HuH-7.5 (cell line): Measurements from ENCODE around the gene USH1C.

Experiments used
- DNase-seq: peaks from one replicate; pipeline ENCODE4 v3.0.0; 2011; ENCODE audit warnings: low spot score

The USH1C gene

GRCh38 chr11:17544181-17544622 lies at the start of gene USH1C:
TSS of gene USH1C (minus strand) at chr11:17544416. CDS start at chr11:17544307, 109 bp downstream.
- DNase-seq: peak; percentile 68

- DNase-seq: no peak
Observed at GRCh38 chr11:17593466-17594245, 49.4 kb upstream of the USH1C start.

GRCh38 chr11:17591293-17591692 lies 47.1 kb upstream of the USH1C start:
- DNase-seq: no peak

- no peak for DNase-seq
Observed at GRCh38 chr11:17590463-17590862, 46.2 kb upstream of the USH1C start.

- DNase-seq: no peak
Observed at GRCh38 chr11:17588721-17589120, 44.5 kb upstream of the USH1C start.

- no peak for DNase-seq
Observed at GRCh38 chr11:17588166-17588565, 44.0 kb upstream of the USH1C start.

GRCh38 chr11:17585911-17586695 lies 41.9 kb upstream of the USH1C start:
- no peak for DNase-seq

- no peak for DNase-seq
Observed at GRCh38 chr11:17581732-17582053, 37.5 kb upstream of the USH1C start.

- no peak for DNase-seq
Observed at GRCh38 chr11:17581036-17581731, 37.0 kb upstream of the USH1C start.

- DNase-seq: no peak
Observed at GRCh38 chr11:17580271-17580670, 36.1 kb upstream of the USH1C start.

GRCh38 chr11:17579451-17579850 lies 35.2 kb upstream of the USH1C start:
- DNase-seq: no peak

GRCh38 chr11:17578958-17579357 lies 34.7 kb upstream of the USH1C start:
- DNase-seq: no peak

GRCh38 chr11:17578296-17578695 lies 34.1 kb upstream of the USH1C start:
- no peak for DNase-seq

GRCh38 chr11:17575431-17576425 lies 31.5 kb upstream of the USH1C start:
- peak; percentile 19 for DNase-seq

- DNase-seq: no peak
Observed at GRCh38 chr11:17574141-17575091, 30.2 kb upstream of the USH1C start.

GRCh38 chr11:17573526-17573925 lies 29.3 kb upstream of the USH1C start:
- DNase-seq: no peak

- DNase-seq: no peak
Observed at GRCh38 chr11:17572791-17573460, 28.7 kb upstream of the USH1C start.

- DNase-seq: no peak
Observed at GRCh38 chr11:17572359-17572690, 28.1 kb upstream of the USH1C start.

- no peak for DNase-seq
Observed at GRCh38 chr11:17571431-17572358, 27.5 kb upstream of the USH1C start.
